Adrenal gland (tissue), 19 donors: Measurements from ENCODE around the gene COX20. TPM values are rescaled to one million over a fixed set of nuclear protein-coding genes. Genes with fewer than 3 reads are reported as not detected.

Source experiments
- DNase-seq, 7 donors: peaks; one replicate each; pipeline ENCODE4 v3.0.0-alpha.2; 2019 to 2020
- H3K27ac ChIP-seq, 5 donors: fragments of 200-600 bp; sonication (generic) in 4 of 5; 1 replicate in 3 of 5; 2 replicates in 2 of 5; pipeline versions ENCODE4 v1.5.1 to v1.8.0; 2016 to 2020; ENCODE audit warnings: mild to moderate bottlenecking in 1 of 5
- H3K27me3 ChIP-seq: fragments of 200-600 bp; 2 replicates; pipeline ENCODE4 v1.8.0; 2021
- H3K36me3 ChIP-seq, 2 donors: fragments of 200-600 bp; replicated peaks in 1 of 2; 1 replicate in 1 of 2; 2 replicates in 1 of 2; pipeline versions ENCODE4 v1.5.1 to v1.8.0; 2018 to 2022
- H3K4me1 ChIP-seq, 2 donors: fragments of 200-600 bp; replicated peaks in 1 of 2; 1 replicate in 1 of 2; 2 replicates in 1 of 2; pipeline versions ENCODE4 v1.5.1 to v1.8.0; 2018 to 2021
- H3K4me3 ChIP-seq, 4 donors: fragments of 200-600 bp; sonication (generic) in 3 of 4; one replicate each; pipeline ENCODE4 v1.5.1; 2016 to 2018
- H3K9me3 ChIP-seq, 3 donors: fragments of 200-600 bp; sonication (generic) in 1 of 3; replicated peaks in 1 of 3; 1 replicate in 2 of 3; 2 replicates in 1 of 3; pipeline versions ENCODE4 v1.5.1 to v1.8.0; 2016 to 2021
- CTCF ChIP-seq, 6 experiments: fragments of 450-650 bp in 4 of 6; fragments of 200-600 bp in 2 of 6; sonication (generic) in 1 of 6; IDR thresholded peaks; 1 replicate in 5 of 6; 2 replicates in 1 of 6; pipeline versions ENCODE4 v1.5.1 to v1.8.0; 2016 to 2021; ENCODE audit warnings: antibody characterized with exemption in 6 of 6, mild to moderate bottlenecking in 2 of 6, moderate library complexity in 1 of 6
- POLR2A ChIP-seq, 2 donors: fragments of 450-650 bp; IDR thresholded peaks; one replicate each; pipeline ENCODE4 v1.6.1; 2017; ENCODE audit warnings: antibody characterized with exemption in 2 of 2, mild to moderate bottlenecking in 2 of 2, moderate library complexity in 1 of 2
- WGBS, 4 donors: extraction: QIAGEN DNeasy Blood & Tissue Kit in 2 of 4; methylation state at CpG; one replicate each; pipeline versions ENCODE4 v1.1.5 to v1.1.7; 2013 to 2017; 5-methylcytosine and 5-hydroxymethylcytosine counted together
- intact Hi-C, 2 donors: fragments of 100-400 bp; cut with DNase I; formaldehyde crosslinking; loops; one replicate each; pipeline versions ENCODE4 v1.14.1 to v1.15.0; 2022 to 2023
- long read RNA-seq, 10 donors: library from polyadenylated mRNA in 3 of 10; unstranded in 2 of 10; stranded (forward) in 1 of 10; transcript quantifications; one replicate each; pipeline ENCODE4 v2.0.0 and lab custom pipeline, GENCODE V29; 2021 to 2026
- polyA plus RNA-seq, 3 donors: library from polyadenylated mRNA; stranded (reverse); fragments of 200-250 nt in 2 of 3; fragments of 350-450 nt in 1 of 3; fragmentation: Illumina TruSeq in 1 of 3; extraction: RNeasy Lipid Tissue Mini Kit (QIAGEN cat#74804) in 1 of 3; gene quantifications; one replicate each; pipeline ENCODE4 v1.2.3, GENCODE V29; 2013 to 2014
- total RNA-seq, 9 donors: library from RNA; depleted of rRNA in 4 of 9; stranded (reverse); fragments of >200 nt in 4 of 9; fragments of 120-200 nt in 1 of 9; fragmentation: NEBNext Ultra II Directional in 1 of 9; extraction: Animal tissue kit (Norgen Biotek cat#: 25700) in 1 of 9; gene quantifications; one replicate each; pipeline versions ENCODE4 v1.1.0 to v1.2.4, GENCODE V29; 2013 to 2023
- donor health status: healthy with polysubstance abuse.
- donor health status: Bipolar disorder and iron deficiency.
- donor health status: DM: yes; HTN: yes; CAD: no.
- donor health status: DM: no; HTN: no; CAD: no.
- donor health status: DM: no; HTN: no; CAD: no.
- donor health status: DM: yes; HTN: yes; CAD: no.

The COX20 gene
- total RNA-seq (10 to 100 TPM; 32.2 to 78.1 (median 39.9) TPM), polyA plus RNA-seq (100 to 1,000 TPM; 120 to 265 (median 123) TPM)
- long read RNA-seq, donor 1, transcript COX20-203 (4 exons, 2,631 nt) = major isoform, 53 of 305 reads
- long read RNA-seq, donor 1, transcript COX20-202 (3 exons, 1,005 nt) = minor isoform, 24 of 305 reads
- long read RNA-seq, donor 1, transcript COX20-204 (3 exons, 2,616 nt) = minor isoform, 5 of 305 reads
- long read RNA-seq, donor 1, partial matches to known transcripts = 168 of 305 reads
- long read RNA-seq, donor 1, other reads (novel, unspliced or antisense) = 52 of 305 reads
- long read RNA-seq, donor 2, transcript COX20-202 (3 exons, 1,005 nt) = major isoform, 27 of 60 reads
- long read RNA-seq, donor 2, transcript COX20-203 (4 exons, 2,631 nt) = minor isoform, 25 of 60 reads
- long read RNA-seq, donor 2, transcript COX20-204 (3 exons, 2,616 nt) = minor isoform, 7 of 60 reads
- long read RNA-seq, donor 2, partial matches to known transcripts = 0 of 60 reads
- long read RNA-seq, donor 2, other reads (novel, unspliced or antisense) = 0 of 60 reads
- long read RNA-seq, donor 3, transcript COX20-202 (3 exons, 1,005 nt) = minor isoform, 30 of 76 reads
- long read RNA-seq, donor 3, transcript COX20-203 (4 exons, 2,631 nt) = major isoform, 40 of 76 reads
- long read RNA-seq, donor 3, partial matches to known transcripts = 0 of 76 reads
- long read RNA-seq, donor 3, other reads (novel, unspliced or antisense) = 0 of 76 reads
- long read RNA-seq, donor 4, transcript COX20-202 (3 exons, 1,005 nt) = minor isoform, 23 of 55 reads
- long read RNA-seq, donor 4, transcript COX20-203 (4 exons, 2,631 nt) = major isoform, 28 of 55 reads
- long read RNA-seq, donor 4, partial matches to known transcripts = 1 of 55 reads
- long read RNA-seq, donor 4, other reads (novel, unspliced or antisense) = 2 of 55 reads
- long read RNA-seq, donor 5, transcript COX20-202 (3 exons, 1,005 nt) = minor isoform, 54 of 135 reads
- long read RNA-seq, donor 5, transcript COX20-203 (4 exons, 2,631 nt) = major isoform, 69 of 135 reads
- long read RNA-seq, donor 5, partial matches to known transcripts = 3 of 135 reads
- long read RNA-seq, donor 5, other reads (novel, unspliced or antisense) = 8 of 135 reads
- long read RNA-seq, donor 6, transcript COX20-202 (3 exons, 1,005 nt) = major isoform, 23 of 43 reads
- long read RNA-seq, donor 6, transcript COX20-203 (4 exons, 2,631 nt) = minor isoform, 16 of 43 reads
- long read RNA-seq, donor 6, partial matches to known transcripts = 0 of 43 reads
- long read RNA-seq, donor 6, other reads (novel, unspliced or antisense) = 4 of 43 reads
- long read RNA-seq, donor 7, transcript COX20-202 (3 exons, 1,005 nt) = minor isoform, 16 of 36 reads
- long read RNA-seq, donor 7, transcript COX20-203 (4 exons, 2,631 nt) = major isoform, 17 of 36 reads
- long read RNA-seq, donor 7, partial matches to known transcripts = 0 of 36 reads
- long read RNA-seq, donor 7, other reads (novel, unspliced or antisense) = 0 of 36 reads
- long read RNA-seq, donor 8, transcript COX20-202 (3 exons, 1,005 nt) = minor isoform, 26 of 79 reads
- long read RNA-seq, donor 8, transcript COX20-203 (4 exons, 2,631 nt) = major isoform, 46 of 79 reads
- long read RNA-seq, donor 8, partial matches to known transcripts = 5 of 79 reads
- long read RNA-seq, donor 8, other reads (novel, unspliced or antisense) = 0 of 79 reads
- long read RNA-seq, donor 9, transcript COX20-202 (3 exons, 1,005 nt) = minor isoform, 18 of 56 reads
- long read RNA-seq, donor 9, transcript COX20-203 (4 exons, 2,631 nt) = major isoform, 21 of 56 reads
- long read RNA-seq, donor 9, partial matches to known transcripts = 10 of 56 reads
- long read RNA-seq, donor 9, other reads (novel, unspliced or antisense) = 0 of 56 reads
- long read RNA-seq, donor 10, transcript COX20-202 (3 exons, 1,005 nt) = minor isoform, 10 of 36 reads
- long read RNA-seq, donor 10, transcript COX20-203 (4 exons, 2,631 nt) = major isoform, 26 of 36 reads
- long read RNA-seq, donor 10, partial matches to known transcripts = 0 of 36 reads
- long read RNA-seq, donor 10, other reads (novel, unspliced or antisense) = 0 of 36 reads

GRCh38 chr1:244835276-244836134, at the start of gene COX20:
Gene COX20 (plus strand): TSS chr1:244835658. CDS start chr1:244835715, 57 bp downstream.
- intact Hi-C loops = no loop called here
- 0 to 1% (median 0%) methylated on average over 3 to 77 of the region's 77 CpGs for WGBS, 4 donors
- no peaks in the 10 kb centered on the region for H3K9me3 ChIP-seq
- peak within 1 kb of the TSS in 3 of 4 donors; percentile 61 to 78 (median 71) for H3K4me3 ChIP-seq
- H3K27ac ChIP-seq = peak within 1 kb of the TSS; percentile 91 to 100 (median 99)
- peaks cover 23 to 30% of the 10 kb centered on the region in 2 donors for H3K4me1 ChIP-seq
- DNase-seq = peak; percentile 87 to 92 (median 90)
- TF ChIP-seq POLR2A (IDR thresholded peaks at IDR 0.05) (peak; percentile 52 to 67), CTCF (IDR thresholded peaks at IDR 0.05) (peak in 1 of 6 experiments; percentile 17)
- H3K27me3 ChIP-seq = no peaks in the 10 kb centered on the region
- no peaks in the 10 kb centered on the region for H3K36me3 ChIP-seq

- Histone ChIP-seq H3K27me3 (no peaks in the 10 kb centered on the region), H3K4me1 (peaks cover 6 to 7% of the 10 kb centered on the region in 2 donors), H3K27ac (no peak overlapping the region), H3K36me3 (no peaks in the 10 kb centered on the region), H3K4me3 (no peak overlapping the region), H3K9me3 (no peaks in the 10 kb centered on the region)
- intact Hi-C loops = no loop called here
- no peak for DNase-seq
- TF ChIP-seq CTCF (IDR thresholded peaks at IDR 0.05) = no peak
- no peak for TF ChIP-seq POLR2A (IDR thresholded peaks at IDR 0.05)
- WGBS, 4 donors = 82 to 87% (median 84%) methylated on average over 18 to 23 of the region's 23 CpGs
Observed at GRCh38 chr1:244788493-244789275, 46.8 kb upstream of the COX20 start.
